ENCODE results near the gene TMEM80. TPM values are rescaled to one million over a fixed set of nuclear protein-coding genes. Genes with fewer than 3 reads are reported as not detected.

TMEM80 gene
- polyA plus RNA-seq, 1 donor from 2014 or later = 35.6 TPM

DNA sequence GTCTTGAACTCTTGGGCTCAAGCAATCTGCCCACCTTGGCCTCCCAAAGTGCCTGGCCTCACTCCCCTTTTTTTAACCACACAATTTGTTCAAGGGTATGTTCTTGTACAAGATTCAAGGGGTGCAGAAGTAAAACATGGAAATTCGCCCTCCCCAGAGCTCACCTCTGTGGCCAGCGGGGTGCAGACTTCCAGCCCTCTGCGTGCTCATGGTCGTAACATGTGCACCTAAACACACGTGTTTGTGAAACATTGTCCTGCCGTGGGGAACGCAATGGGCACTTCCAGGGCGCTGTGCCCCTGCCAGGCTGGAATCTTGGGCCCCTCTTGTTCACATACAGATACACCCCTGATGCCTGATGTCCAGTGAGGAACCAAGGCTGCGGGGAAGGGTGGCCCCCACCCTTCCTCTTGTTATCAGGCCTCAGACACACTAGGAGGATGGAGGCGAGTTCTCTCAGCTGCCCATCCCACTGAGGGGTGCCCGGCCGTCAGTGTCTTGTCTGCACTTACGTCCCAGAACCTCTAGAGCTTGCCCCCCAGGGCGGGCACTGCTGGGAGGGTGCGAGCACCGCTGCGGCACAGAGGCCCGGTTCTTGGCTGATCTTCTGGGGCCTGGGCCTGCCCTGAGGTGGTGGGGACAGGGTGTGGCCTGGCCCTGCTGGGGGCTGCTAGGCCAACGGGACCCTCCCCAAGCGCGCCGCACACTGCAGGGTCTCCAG, 6.3 kb downstream of the TMEM80 start:
- Mint-ChIP-seq H3K4me3 (no peak overlapping the region), H3K27ac (no peak overlapping the region)

DNA sequence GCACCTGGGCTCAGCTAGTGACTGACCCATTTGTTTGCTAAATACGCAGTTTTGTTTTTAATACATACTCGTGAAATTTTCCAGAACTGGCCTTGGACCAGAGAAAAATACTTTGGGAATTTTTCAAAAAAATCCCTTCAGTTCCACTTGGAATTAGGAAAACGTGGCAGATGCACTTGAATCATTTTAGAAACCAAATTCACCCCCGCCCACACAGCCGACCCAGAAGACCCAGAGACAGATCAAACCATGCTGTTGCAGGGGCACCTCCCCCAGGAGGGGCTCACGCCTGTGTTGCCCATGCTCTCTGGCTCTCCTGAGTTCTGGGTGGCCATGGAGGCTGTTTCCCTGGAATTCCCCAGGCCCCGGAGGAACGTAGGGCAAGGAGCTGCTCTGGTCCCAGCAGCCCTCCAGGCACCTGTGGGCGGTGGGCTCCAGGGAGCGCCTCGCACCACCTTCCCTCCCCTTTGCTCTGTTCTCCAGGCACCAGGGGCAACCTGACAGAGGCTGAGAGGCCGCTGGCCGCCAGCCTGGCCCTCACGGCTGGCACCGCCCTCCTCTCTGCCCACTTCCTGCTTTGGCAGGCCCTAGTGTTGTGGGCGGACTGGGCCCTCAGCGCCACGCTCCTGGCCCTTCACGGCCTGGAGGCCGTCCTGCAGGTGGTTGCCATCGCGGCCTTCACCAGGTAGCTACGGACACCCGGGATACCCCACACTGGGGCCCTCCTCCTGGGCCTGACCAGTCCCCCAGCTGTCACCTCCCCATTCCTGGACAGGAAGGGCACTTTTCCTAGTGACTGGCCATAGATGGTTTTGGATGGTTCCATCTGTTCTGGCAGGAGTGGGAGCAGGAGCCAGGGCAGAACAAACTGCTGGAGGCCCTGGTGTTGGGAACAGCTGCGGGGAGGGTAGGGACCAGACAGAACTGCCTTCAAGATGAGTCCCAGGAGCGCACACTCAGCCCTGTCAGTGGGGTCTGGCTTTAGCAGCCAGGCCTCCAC, 7.1 kb downstream of the TMEM80 start:
- Mint-ChIP-seq H3K9me3 (no peaks in the 10 kb centered on the region), H3K27me3 (peaks cover 4% of the 10 kb centered on the region), H3K27ac (peak overlapping the region in 1 of 3 donors; percentile 14), H3K4me1 (peaks cover 4 to 7% (median 6%) of the 10 kb centered on the region in 3 donors), H3K4me3 (no peak overlapping the region), H3K36me3 (no peaks in the 10 kb centered on the region)

More for the DNA sequence above, 6.3 kb downstream of the TMEM80 start:
- no peaks in the 10 kb centered on the region for H3K36me3 Mint-ChIP-seq
- no peaks in the 10 kb centered on the region for H3K9me3 Mint-ChIP-seq
- peaks cover 1% of the 10 kb centered on the region for H3K27me3 Mint-ChIP-seq
- H3K4me1 Mint-ChIP-seq = peaks cover 11 to 15% (median 11%) of the 10 kb centered on the region in 3 donors

DNA sequence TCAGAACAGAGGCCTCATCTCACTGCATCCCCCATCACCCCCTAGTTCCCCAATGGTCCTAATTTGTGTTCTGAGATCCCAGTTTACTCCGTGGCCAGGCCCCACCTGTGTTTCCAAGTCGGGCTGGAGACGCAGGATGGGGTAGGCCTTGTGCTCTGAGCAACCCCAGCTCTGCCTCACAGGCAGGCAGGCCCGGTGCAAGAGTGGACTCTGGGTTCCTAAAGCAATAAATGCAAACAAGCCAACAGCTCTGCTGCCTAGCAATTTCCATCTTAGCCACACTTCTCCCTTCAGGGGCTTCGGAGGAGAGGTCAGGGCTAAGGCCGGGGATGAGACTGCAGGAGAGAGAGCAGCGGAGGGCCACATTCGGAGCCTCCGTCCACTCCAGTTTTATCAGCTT, 7.9 kb downstream of the TMEM80 start:
- no peak overlapping the region for H3K27ac Mint-ChIP-seq
- peaks cover 1 to 5% (median 4%) of the 10 kb centered on the region in 3 donors for H3K4me1 Mint-ChIP-seq
- peaks cover 7% of the 10 kb centered on the region for H3K27me3 Mint-ChIP-seq
- H3K36me3 Mint-ChIP-seq = no peaks in the 10 kb centered on the region
- no peak overlapping the region for H3K4me3 Mint-ChIP-seq
- H3K9me3 Mint-ChIP-seq = no peaks in the 10 kb centered on the region

DNA sequence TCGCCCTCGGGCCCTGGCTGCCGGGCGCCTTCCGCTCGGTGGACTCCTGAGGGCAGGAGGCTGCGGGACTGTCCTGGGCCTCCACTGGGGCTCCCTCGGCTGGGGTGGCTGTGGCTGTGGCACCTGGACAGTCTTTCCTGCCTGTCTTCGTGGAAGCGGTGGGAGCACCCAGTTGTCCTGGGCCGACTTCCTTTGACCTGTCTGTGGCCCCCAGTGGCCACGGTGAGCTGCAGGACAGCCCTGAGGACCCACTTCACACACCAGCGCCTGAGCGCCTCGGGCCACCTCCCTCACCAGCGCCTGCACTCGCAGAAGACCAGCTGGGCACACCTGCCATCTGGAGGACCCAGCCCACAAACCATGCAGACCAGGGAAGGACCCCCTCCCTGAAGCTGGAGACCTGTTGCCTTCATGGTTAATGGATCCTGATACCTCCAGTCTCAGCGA, 8.6 kb downstream of the TMEM80 start:
- no peak overlapping the region for H3K27ac Mint-ChIP-seq
- H3K4me3 Mint-ChIP-seq = no peak overlapping the region
- H3K36me3 Mint-ChIP-seq = no peaks in the 10 kb centered on the region
- H3K27me3 Mint-ChIP-seq = peaks cover 7% of the 10 kb centered on the region
- no peaks in the 10 kb centered on the region for H3K9me3 Mint-ChIP-seq
- H3K4me1 Mint-ChIP-seq = peaks cover 1 to 5% (median 4%) of the 10 kb centered on the region in 3 donors

DNA sequence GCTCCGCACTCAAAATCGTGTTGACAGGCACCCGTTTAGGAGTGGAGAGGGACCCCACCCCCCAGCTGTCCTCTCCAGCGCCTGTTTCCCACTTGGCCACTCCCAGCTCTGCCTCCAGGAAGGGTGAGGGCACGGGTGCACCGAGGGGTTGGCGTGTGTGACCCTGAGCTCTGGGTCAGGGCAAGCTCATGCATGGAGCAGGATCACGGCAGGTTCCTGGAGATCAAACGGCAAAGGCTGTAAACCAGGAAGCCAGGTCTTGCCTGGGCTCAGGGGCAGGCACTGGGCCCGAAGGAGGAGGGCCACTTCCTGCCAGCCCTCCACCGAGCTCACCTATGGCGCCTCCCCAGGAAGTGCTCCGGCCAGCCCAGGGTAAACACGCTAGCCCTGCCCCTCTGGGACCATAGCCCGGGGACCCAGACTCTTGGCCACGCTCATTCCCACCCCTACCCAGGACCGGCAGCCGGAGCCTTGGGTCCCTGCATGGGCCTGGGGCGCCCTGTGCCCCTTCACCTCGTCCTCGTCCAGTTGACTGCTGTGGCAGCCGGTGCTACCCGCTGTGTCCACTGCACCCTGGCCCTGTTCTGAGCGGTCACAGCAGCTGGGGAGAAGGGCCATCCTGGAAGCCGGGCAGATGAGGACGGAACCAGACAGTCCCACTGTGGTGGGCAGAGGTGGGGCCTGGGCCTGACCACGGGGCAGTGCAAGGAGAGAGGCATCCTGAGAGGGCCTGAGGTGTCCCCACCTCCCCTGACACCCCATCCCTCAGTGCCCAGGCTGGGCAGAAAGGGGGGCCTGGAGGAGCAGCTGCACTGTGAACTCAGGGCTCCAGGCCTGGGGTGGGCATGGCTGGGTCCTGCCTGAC, 9.4 kb downstream of the TMEM80 start:
- Mint-ChIP-seq H3K36me3 (no peaks in the 10 kb centered on the region), H3K27ac (no peak overlapping the region), H3K27me3 (peaks cover 10% of the 10 kb centered on the region), H3K9me3 (no peaks in the 10 kb centered on the region), H3K4me1 (peaks cover 1 to 4% (median 3%) of the 10 kb centered on the region in 3 donors), H3K4me3 (no peak overlapping the region)

DNA sequence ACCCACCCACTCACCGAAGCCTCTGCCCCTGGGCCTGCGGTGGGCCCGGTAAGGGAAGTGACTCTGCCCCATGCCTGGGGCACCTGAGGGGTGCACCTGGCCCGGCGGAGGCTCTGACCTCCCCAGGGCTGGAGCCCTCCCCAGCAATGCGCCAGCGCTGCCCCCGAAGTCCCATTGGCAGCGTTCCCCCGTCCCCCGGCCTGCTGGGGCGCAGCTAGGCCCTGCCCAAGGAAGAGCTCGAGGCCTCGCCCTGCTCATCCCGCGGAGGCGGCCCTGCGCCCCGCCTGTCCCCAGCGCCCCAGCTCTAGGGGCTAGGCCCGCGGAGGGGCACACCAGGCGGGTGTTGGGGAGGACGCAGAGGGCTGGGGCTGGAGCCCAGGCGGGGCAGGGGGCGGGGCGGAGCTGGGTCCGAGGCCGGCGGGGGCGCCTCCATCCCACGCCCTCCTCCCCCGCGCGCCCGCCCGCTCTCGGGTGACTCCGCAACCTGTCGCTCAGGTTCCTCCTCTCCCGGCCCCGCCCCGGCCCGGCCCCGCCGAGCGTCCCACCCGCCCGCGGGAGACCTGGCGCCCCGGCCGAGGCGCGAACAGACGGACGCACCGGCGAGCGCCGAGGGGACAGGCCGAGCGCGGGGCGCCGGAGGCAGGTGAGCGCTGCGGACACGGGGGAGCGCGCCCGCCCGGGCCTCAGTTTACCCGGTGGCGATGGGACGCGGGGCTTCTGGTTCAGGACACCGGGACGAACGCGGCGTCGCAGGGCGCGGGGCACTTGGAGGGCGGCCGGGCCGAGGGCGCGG, 10.2 kb downstream of the TMEM80 start, which contains the start of gene EPS8L2:
TSS of gene EPS8L2 (plus strand) at position 586 of the 793 bp plus-strand sequence. CDS start 3,177 bp downstream, outside the sequence.
- Mint-ChIP-seq H3K36me3 (no peaks in the 10 kb centered on the region), H3K27me3 (peaks cover 16% of the 10 kb centered on the region), H3K4me3 (peak within 1 kb of the TSS in 1 of 4 donors; percentile 32), H3K9me3 (no peaks in the 10 kb centered on the region), H3K4me1 (peaks cover 0 to 5% (median 4%) of the 10 kb centered on the region in 3 donors), H3K27ac (no peak within 1 kb of the TSS)

DNA sequence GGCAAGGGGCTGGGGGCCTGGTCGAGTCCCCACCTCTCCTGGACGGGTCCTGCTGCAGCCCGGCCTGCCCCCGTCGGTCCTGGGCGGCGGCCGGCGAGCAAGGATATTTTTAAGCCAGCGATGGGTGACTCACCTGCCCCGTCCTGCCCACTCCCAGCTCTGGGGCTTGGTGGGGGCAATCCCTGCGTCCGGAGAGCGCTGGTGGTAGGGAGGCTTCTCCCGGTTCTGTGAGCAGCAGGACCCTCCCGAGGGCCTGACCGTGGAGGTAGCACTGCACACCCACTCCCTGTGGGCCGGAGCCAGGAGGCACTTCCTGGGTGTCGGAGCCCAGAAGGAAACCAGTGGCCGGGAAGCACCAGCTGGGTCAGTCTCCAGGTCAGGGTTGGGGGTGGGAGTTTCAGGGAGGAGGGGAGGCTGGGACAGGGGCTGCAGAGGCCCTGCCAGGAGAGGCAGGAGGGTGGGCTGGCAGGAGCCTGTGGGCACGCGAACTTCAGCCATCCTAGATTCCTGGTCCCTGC, 10.9 kb downstream of the TMEM80 start:
- Mint-ChIP-seq H3K27ac (no peak overlapping the region), H3K36me3 (no peaks in the 10 kb centered on the region), H3K27me3 (peaks cover 16% of the 10 kb centered on the region), H3K4me1 (peaks cover 0 to 9% (median 8%) of the 10 kb centered on the region in 3 donors), H3K9me3 (no peaks in the 10 kb centered on the region), H3K4me3 (peak overlapping the region in 1 of 4 donors; percentile 32)

DNA sequence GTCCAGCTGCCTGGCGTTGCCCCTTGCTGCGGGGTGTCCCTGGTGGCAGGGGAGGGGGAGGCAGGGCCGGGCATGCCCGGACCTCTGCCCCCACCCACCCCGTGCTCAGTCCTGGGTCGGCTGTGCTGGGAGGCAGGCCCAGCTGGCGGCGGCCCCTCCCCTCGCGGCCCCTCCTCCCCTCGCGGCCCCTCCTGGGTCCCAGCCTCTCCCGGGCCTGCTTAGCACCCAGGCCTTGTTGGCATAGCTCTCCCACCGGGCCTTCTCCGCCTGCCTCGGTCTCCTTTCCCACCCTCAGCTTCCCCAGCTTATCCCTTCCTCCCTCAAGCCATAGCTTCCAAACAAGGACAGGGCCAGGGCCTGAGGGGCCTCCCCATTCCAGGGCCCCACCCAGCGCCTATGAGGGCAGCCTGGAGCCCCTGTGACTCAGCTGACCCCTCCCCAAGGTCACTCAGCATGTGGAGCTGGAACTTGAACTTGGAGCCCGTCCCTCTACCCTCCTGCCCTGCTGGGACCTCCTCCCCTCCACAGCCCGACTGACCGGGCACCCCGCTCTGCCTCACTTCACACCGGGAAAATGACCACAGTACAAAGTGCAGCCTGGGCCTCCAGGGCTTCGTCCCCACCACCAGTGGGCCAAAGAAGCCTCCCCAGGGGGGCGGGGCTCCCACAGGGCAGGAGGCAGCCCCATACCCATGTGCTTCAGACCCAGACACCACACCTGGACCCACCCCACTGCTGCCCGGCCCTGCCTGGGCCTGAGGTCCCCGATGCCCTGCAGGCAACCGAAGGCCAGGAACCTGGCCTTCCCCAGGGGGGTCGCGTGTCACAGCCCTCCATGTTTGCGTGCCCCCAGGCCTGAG, 11.6 kb downstream of the TMEM80 start:
- no peak overlapping the region for H3K27ac Mint-ChIP-seq
- H3K4me1 Mint-ChIP-seq = peaks cover 0 to 9% (median 8%) of the 10 kb centered on the region in 3 donors
- no peak overlapping the region for H3K4me3 Mint-ChIP-seq

DNA sequence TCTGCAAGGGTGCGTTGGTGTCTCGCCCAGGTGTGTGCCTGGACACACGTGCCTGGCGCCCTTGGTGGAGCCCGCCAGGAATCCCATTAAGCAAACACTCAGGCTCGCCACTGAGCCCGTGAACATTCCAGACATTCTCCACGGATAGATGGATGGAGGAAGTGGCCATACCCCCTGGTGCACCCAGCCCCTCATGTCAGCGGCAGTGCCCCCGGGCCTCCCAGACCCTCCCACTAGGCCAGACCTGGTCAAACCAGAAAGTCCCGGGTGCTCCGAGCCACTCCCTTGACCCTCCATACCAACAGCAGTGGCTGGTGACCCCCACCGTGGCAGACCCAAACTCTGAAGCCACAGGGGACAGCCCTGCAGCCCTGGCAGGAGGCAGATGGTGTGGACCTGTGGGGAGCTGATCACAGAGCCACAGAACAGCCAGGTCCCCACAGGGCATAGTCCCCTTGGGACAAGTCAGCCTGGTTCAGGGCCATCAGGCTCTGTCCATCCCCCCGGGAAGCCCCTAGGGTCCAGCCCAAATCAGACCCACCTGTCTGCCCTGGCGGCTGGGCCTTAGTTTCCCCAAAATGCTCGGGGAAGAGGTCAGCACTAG, 12.3 kb downstream of the TMEM80 start:
- Mint-ChIP-seq H3K4me3 (no peak overlapping the region), H3K9me3 (no peaks in the 10 kb centered on the region), H3K36me3 (no peaks in the 10 kb centered on the region)

More for the DNA sequence above, 11.6 kb downstream of the TMEM80 start:
- H3K27me3 Mint-ChIP-seq = peaks cover 16% of the 10 kb centered on the region
- H3K36me3 Mint-ChIP-seq = no peaks in the 10 kb centered on the region
- no peaks in the 10 kb centered on the region for H3K9me3 Mint-ChIP-seq

DNA sequence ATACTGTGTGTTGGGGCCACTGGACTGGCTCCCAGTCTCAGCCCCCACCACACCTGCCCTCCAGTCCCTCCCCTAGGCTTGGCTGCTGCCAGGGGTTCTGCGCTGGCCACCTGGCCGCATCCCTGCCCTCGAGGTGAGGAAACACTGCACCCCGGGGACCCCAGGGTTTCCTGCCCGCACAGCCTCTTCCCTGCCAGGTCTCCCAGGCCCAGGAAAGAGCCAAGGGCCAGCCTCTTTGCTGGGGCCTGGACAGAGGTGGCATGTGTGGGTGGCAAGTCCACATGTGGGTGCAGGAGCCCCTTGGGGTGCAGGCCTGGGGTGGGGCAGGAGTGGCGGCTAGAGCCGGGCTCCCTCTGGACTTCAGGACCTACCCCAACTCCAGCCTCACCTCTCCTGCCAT, 12.9 kb downstream of the TMEM80 start:
- H3K27ac Mint-ChIP-seq = no peak overlapping the region
- H3K27me3 Mint-ChIP-seq = peaks cover 16% of the 10 kb centered on the region
- H3K36me3 Mint-ChIP-seq = no peaks in the 10 kb centered on the region
- peaks cover 0 to 9% (median 8%) of the 10 kb centered on the region in 3 donors for H3K4me1 Mint-ChIP-seq
- H3K4me3 Mint-ChIP-seq = no peak overlapping the region
- no peaks in the 10 kb centered on the region for H3K9me3 Mint-ChIP-seq

More for the DNA sequence above, 12.3 kb downstream of the TMEM80 start:
- H3K27ac Mint-ChIP-seq = no peak overlapping the region
- peaks cover 0 to 9% (median 8%) of the 10 kb centered on the region in 3 donors for H3K4me1 Mint-ChIP-seq
- H3K27me3 Mint-ChIP-seq = peaks cover 16% of the 10 kb centered on the region

DNA sequence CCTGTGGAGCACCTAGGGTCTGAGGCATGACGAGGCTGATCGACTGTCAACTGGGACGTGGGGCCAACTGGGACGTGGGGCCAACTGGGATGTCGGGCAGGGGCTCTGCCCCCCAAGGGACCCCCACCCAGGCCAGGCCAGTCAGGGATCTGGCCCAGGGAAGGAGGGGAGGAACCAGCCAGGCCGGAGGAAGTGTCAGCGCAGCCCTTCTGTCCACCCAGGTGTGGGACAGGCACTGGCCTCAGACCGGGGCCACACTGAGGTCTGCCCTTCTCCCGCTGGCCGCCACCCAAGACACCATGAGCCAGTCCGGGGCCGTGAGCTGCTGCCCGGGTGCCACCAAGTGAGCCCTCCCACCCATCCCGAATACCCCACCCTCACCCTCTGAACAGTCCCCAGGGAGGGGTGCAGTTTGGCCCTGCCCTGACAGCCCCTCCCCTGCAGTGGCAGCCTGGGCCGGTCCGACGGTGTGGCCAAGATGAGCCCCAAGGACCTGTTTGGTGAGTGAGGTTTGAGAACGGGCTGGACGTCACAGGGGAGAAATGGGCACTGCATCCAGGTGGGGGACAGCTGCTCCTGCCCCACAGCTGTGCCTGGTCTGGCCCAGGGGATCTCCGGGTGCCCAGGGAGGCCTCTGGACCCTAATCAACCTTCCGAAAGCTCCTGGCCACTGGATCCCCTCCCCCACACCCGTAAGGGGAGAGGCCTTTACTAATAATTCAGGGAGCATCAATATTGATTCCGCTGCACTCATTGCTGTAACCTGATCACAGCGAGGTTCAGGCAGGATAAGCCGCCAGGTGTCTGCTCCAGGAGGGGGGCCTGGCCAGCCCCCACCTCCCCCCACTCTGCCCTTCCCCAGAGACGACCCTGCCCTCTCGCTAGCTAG, 13.7 kb downstream of the TMEM80 start:
- H3K4me1 Mint-ChIP-seq = peaks cover 0 to 9% (median 8%) of the 10 kb centered on the region in 3 donors
- H3K27ac Mint-ChIP-seq = no peak overlapping the region
- H3K36me3 Mint-ChIP-seq = no peaks in the 10 kb centered on the region
- peak overlapping the region in 1 of 4 donors; percentile 41 for H3K4me3 Mint-ChIP-seq
- H3K9me3 Mint-ChIP-seq = no peaks in the 10 kb centered on the region
- H3K27me3 Mint-ChIP-seq = peaks cover 16% of the 10 kb centered on the region
